22Rv1 (cell line): ENCODE data around the gene DENND4A.

Experiments used
- H3K27ac ChIP-seq: fragments of 450-650 bp; 2 replicates; pipeline ENCODE4 v1.5.1; 2017
- ZFX ChIP-seq: fragments of 450-650 bp; IDR thresholded peaks from 2 replicates; pipeline ENCODE4 v1.6.1; 2017; ENCODE audit warnings: antibody characterized with exemption, borderline replicate concordance
- TF ChIP-seq, protein P1 (sequence below): fragments of 450-650 bp; IDR thresholded peaks from 2 replicates; pipeline ENCODE4 v1.5.1; 2017; ENCODE audit warnings: mild to moderate bottlenecking

Gene DENND4A

DNA sequence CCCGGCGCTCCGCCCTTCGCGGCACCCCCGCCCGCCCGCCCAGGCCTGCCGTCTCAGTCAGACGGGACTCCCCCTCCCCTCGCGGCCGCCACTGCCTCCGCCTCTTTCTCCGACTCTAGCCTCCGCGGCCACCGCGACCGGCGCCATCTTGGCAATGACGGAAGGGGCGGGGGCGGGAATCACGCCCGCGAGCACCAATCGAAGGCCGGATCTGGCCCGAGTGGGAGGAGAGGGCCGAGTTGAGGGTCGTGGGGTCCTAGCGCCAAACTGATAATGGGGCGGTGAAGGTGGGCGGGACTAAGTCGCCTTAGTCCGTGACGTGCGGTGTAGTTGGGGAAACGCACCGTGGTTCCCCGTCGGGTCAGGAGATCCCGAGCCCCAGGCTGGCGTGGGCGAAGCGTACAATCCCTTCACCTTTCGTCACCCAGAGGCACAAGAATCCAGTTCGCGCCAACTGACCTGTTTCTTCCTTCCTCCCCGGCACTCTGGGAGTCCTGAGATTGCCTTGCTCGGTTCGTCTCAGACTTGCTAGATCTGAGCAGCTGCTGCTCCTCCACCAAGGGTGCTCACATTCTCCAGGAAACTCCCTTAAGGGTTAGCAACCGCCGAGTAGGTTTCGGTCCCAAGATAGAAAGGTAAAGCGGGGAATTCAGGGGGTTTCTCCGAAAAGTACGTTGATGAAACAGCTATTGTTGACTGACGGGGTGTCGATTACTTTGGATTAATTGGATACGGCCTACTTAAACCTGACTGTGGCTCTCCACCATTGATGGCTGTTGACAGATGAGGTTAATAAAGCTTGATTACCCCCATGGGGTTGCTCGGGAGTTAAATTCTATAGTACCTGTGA is at the start of gene DENND4A:
Gene DENND4A, minus strand, starts transcription at position 156 of the 850 bp plus-strand sequence. CDS start 35,843 bp downstream, outside the sequence.
- peak within 1 kb of the TSS; percentile 82 for H3K27ac ChIP-seq
- TF ChIP-seq ZFX, result no peak
- TF ChIP-seq, protein P1, sequence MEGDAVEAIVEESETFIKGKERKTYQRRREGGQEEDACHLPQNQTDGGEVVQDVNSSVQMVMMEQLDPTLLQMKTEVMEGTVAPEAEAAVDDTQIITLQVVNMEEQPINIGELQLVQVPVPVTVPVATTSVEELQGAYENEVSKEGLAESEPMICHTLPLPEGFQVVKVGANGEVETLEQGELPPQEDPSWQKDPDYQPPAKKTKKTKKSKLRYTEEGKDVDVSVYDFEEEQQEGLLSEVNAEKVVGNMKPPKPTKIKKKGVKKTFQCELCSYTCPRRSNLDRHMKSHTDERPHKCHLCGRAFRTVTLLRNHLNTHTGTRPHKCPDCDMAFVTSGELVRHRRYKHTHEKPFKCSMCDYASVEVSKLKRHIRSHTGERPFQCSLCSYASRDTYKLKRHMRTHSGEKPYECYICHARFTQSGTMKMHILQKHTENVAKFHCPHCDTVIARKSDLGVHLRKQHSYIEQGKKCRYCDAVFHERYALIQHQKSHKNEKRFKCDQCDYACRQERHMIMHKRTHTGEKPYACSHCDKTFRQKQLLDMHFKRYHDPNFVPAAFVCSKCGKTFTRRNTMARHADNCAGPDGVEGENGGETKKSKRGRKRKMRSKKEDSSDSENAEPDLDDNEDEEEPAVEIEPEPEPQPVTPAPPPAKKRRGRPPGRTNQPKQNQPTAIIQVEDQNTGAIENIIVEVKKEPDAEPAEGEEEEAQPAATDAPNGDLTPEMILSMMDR, result no peak

DNA sequence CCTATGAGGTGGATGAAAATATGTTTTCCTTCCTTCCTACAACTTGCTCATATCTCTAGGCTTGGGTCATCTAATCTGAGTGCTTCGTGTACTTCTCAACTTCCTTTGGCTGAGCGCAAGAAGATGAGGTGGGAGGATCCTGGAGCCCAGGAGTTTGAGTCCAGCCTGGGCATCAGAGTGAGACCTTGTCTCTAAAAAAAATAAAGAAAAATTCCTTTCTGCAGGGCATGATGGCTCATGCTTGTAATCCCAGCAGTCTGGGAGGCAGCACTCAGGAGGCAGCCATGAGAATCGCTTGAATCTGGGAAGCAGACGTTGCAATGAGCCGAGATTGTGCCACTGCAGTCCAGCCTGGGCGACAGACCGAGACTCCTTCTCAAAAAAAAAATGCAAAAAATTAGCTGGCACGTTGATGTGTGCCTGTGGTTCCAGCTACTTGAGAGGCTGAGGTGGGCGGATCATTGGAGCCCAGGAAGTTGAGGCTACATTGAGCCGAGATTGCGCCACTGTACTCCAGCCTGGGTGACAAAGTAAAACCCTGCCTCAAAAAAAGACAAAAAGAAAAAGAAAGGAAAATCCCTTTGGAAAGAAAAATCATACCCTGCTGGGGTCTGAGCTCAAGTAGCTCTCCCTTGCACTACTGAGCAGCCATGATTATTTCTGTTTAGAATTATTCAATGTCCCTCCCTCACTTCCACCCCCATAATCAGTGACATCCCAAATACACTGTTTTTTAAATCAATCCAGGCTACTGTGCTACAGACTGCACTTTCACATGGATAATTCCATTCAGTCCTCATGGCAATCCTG is 49.2 kb upstream of the DENND4A start:
- TF ChIP-seq ZFX, result no peak
- TF ChIP-seq, protein P1, result no peak
- no peak overlapping the region for H3K27ac ChIP-seq

DNA sequence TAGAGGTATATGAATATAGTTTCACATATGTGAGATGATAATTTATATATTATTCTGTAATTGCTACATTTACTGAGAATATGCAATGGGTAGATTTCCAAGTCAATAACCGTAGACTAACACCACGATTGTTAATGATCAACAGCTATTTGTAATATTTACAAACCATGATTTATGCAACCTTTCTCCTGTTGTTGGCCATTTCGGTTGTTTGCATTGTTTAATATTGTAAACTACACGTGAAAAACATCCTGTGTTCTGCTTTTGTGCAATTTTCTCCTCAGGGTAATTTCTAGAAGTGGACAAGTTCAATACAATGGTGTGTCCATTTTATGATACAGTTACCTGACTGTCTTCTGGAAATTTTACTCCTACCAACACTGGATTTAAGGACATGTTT is 47.9 kb upstream of the DENND4A start:
- H3K27ac ChIP-seq, result no peak overlapping the region
- TF ChIP-seq, protein P1, result no peak
- TF ChIP-seq ZFX, result no peak

DNA sequence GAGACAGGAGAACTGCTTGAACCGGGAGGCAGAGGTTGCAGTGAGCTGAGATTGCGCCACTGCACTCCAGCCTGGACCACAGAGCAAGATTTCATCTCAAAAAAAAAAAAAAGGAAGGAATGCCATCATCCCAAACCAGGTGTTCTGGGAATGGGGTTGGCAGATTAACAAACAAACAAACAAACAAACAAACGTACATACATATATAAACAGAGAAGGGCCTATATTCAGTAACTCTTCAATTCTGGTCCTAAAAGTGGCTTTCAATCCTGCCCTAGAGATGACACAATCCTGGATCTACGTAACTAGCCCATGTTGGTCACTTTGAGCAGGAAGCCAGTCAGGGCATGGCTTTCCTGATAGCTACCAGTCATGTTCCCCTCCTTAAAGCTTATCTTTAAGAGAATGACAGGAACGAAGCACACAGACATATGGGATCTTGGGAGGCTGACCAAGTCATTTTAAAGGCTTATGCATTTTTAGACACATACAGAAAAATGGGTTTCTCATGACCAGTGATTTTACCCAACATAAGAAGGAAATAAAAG is 47.3 kb upstream of the DENND4A start:
- TF ChIP-seq, protein P1, result no peak
- no peak for TF ChIP-seq ZFX
- no peak overlapping the region for H3K27ac ChIP-seq

DNA sequence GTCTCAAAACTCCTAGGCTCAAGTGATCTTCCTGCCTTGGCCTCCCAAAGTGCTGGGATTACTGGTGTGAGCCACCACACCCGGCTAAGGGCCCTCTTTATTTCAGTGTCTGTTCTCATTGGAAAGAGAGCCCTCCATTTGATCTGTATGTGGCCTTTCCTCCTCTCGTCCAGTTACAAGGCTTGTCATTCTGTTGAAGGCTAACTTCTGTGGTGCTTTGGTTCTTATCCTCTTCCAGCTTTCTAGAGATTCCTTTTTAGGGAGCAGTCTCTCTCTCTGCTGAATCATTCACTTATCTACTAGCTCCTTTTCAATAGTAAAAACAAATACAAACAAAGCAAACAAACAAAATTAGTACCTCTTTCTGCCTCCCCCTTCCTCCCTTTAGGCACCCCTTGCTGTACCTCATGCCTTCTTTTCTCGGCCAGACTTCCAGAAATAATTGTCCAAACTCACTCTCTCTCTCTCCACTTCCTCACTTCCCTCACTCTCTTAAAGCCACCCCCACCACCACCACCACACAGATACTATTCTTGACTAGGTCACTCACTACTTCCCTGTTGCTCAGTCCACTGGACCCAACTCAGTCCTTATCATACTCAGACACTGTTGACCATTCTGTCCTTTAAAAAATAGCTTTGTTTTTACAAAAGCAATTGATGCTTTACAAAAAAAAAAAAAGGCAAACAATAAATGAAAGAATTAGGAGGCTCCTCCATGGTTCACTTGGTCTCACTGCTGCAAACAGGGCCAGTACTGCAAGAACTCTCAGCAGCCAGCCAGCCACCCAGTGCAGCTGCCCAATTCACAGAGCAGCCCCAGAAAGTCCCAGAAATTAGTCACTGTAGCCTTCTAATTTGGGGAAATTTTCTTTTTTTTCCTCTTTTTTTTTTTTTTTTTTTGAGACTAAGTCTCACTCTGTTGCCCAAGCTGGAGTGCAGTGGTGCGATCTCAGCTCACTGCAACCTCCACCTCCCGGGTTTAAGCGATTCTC is 45.5 kb upstream of the DENND4A start:
- TF ChIP-seq, protein P1, result no peak
- TF ChIP-seq ZFX, result no peak
- H3K27ac ChIP-seq, result no peak overlapping the region

DNA sequence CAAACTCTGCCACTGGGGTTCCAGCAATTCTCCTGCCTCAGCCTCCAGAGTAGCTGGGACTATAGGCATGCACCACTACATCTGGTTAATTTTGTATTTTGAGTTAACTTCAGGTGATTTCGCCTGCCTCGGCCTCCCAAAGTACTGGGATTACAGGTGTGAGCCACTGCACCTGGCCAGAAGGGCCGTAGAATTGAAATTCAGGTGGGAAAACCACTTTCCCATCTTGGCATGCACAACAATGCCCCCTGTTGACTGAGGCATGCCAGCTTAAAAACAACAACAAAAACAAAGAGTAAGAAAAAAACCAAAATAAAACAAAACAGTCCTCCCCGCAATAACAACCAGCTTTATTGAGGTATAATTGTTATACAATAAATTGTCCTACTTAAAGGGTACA is 44.6 kb upstream of the DENND4A start:
- no peak for TF ChIP-seq ZFX
- TF ChIP-seq, protein P1, result peak; percentile 71
- no peak overlapping the region for H3K27ac ChIP-seq
